ENCODE data around the gene CHGA. TPM values are rescaled to one million over a fixed set of nuclear protein-coding genes. Genes with fewer than 3 reads are reported as not detected.

Gene CHGA
- total RNA-seq, 1 donor from 2014 or later: 0.67 TPM

- no peak for DNase-seq (ENCODE audit: low spot score)
- H3K36me3 Mint-ChIP-seq (ENCODE audit: low read depth, unreplicated experiment): peaks cover 4% of the 10 kb centered on the region
- peaks cover 8% of the 10 kb centered on the region for H3K27me3 Mint-ChIP-seq (ENCODE audit: unreplicated experiment)
- H3K9me3 Mint-ChIP-seq (ENCODE audit: unreplicated experiment): no peaks in the 10 kb centered on the region
- H3K27ac Mint-ChIP-seq (ENCODE audit: unreplicated experiment): no peak overlapping the region
- TF ChIP-seq, protein P1, sequence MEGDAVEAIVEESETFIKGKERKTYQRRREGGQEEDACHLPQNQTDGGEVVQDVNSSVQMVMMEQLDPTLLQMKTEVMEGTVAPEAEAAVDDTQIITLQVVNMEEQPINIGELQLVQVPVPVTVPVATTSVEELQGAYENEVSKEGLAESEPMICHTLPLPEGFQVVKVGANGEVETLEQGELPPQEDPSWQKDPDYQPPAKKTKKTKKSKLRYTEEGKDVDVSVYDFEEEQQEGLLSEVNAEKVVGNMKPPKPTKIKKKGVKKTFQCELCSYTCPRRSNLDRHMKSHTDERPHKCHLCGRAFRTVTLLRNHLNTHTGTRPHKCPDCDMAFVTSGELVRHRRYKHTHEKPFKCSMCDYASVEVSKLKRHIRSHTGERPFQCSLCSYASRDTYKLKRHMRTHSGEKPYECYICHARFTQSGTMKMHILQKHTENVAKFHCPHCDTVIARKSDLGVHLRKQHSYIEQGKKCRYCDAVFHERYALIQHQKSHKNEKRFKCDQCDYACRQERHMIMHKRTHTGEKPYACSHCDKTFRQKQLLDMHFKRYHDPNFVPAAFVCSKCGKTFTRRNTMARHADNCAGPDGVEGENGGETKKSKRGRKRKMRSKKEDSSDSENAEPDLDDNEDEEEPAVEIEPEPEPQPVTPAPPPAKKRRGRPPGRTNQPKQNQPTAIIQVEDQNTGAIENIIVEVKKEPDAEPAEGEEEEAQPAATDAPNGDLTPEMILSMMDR (IDR thresholded peaks at IDR 0.05; ENCODE audit: unreplicated experiment): no peak
- H3K4me3 Mint-ChIP-seq (ENCODE audit: unreplicated experiment): no peak overlapping the region
- H3K4me1 Mint-ChIP-seq (ENCODE audit: unreplicated experiment): no peaks in the 10 kb centered on the region
Observed at GRCh38 chr14:92955381-92955780, 32.4 kb downstream of the CHGA start.

DNA sequence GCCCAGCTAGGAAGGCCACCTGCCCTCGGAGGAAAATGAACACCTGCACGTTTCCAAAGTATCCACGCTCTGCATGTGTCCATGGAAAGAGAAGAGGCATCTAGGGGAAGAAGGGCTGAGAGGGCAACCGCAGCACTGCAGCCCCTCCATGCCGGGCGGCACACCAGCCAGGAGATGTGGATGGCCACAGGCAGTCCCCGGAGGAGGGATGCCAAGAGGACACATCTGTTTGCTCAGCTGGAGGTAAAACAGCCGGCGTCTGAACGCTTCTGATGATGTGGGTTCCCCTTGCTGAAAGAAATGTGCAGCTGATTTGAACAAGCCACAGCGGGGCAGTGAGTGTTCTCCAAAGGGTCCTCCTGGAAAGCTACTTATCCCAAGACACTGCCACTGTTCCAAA lies 34.0 kb downstream of the CHGA start:
- Mint-ChIP-seq H3K4me1 (ENCODE audit: unreplicated experiment) (no peaks in the 10 kb centered on the region), H3K9me3 (ENCODE audit: unreplicated experiment) (no peaks in the 10 kb centered on the region), H3K36me3 (ENCODE audit: low read depth, unreplicated experiment) (peaks cover 4% of the 10 kb centered on the region), H3K27me3 (ENCODE audit: unreplicated experiment) (peaks cover 8% of the 10 kb centered on the region), H3K27ac (ENCODE audit: unreplicated experiment) (no peak overlapping the region), H3K4me3 (ENCODE audit: unreplicated experiment) (no peak overlapping the region)
- no peak for DNase-seq (ENCODE audit: low spot score)
- TF ChIP-seq, protein P1 (IDR thresholded peaks at IDR 0.05; ENCODE audit: unreplicated experiment): no peak

- H3K27me3 Mint-ChIP-seq (ENCODE audit: unreplicated experiment): peaks cover 6% of the 10 kb centered on the region
- no peak for DNase-seq (ENCODE audit: low spot score)
- no peaks in the 10 kb centered on the region for H3K4me1 Mint-ChIP-seq (ENCODE audit: unreplicated experiment)
- no peak overlapping the region for H3K4me3 Mint-ChIP-seq (ENCODE audit: unreplicated experiment)
- TF ChIP-seq, protein P1 (IDR thresholded peaks at IDR 0.05; ENCODE audit: unreplicated experiment): no peak
- no peak overlapping the region for H3K27ac Mint-ChIP-seq (ENCODE audit: unreplicated experiment)
- no peaks in the 10 kb centered on the region for H3K9me3 Mint-ChIP-seq (ENCODE audit: unreplicated experiment)
- H3K36me3 Mint-ChIP-seq (ENCODE audit: low read depth, unreplicated experiment): peaks cover 4% of the 10 kb centered on the region
Observed at GRCh38 chr14:92958373-92959188, 35.6 kb downstream of the CHGA start.

- H3K4me1 Mint-ChIP-seq (ENCODE audit: unreplicated experiment): no peaks in the 10 kb centered on the region
- H3K36me3 Mint-ChIP-seq (ENCODE audit: low read depth, unreplicated experiment): peaks cover 4% of the 10 kb centered on the region
- DNase-seq (ENCODE audit: low spot score): no peak
- no peak overlapping the region for H3K27ac Mint-ChIP-seq (ENCODE audit: unreplicated experiment)
- TF ChIP-seq, protein P1 (IDR thresholded peaks at IDR 0.05; ENCODE audit: unreplicated experiment): no peak
- H3K4me3 Mint-ChIP-seq (ENCODE audit: unreplicated experiment): no peak overlapping the region
- no peaks in the 10 kb centered on the region for H3K9me3 Mint-ChIP-seq (ENCODE audit: unreplicated experiment)
- H3K27me3 Mint-ChIP-seq (ENCODE audit: unreplicated experiment): peaks cover 6% of the 10 kb centered on the region
Observed at GRCh38 chr14:92959189-92959531, 36.2 kb downstream of the CHGA start.
